HG03064 (cell line): Measurements from ENCODE around the gene C9orf78.

Experiments
- ATAC-seq: cut with Tn5 transposase; IDR thresholded peaks from one replicate; pipeline ENCODE4 v1.9.1; 2021; ENCODE audit warnings: low read depth; ENCODE audit not compliant: unreplicated experiment

The C9orf78 gene

GRCh38 chr9:129779560-129780190 lies 55.4 kb downstream of the C9orf78 start:
- no peak for ATAC-seq

GRCh38 chr9:129778469-129778868 lies 56.6 kb downstream of the C9orf78 start:
- no peak for ATAC-seq

DNA sequence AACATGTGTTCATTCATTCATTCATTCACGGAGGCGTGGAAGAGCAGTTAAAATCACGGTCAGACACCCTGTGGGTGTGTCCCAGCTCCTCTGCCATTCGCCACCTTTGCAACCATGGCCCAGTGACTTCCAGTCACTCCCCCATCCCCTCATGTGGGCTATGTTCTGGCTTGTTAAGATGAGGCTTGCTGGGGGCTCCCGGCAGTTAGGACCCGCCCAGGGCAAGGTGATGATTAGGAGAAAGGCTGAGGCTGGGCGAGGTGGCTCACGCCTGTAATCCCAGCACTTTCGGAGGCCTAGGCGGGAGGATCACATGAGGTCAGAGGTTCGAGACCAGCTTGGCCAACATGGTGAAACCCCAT lies 57.3 kb downstream of the C9orf78 start:
- ATAC-seq = no peak
